ENCODE results near the gene KDM4E.
"Not testable (repeated sequence)": the region's sequence is repeated elsewhere in the genome, so short reads cannot be mapped to it uniquely, and the experiment has no call there.

KDM4E gene

GRCh38 chr11:95024958-95025357 lies at the start of gene KDM4E:
KDM4E (plus strand) TSS chr11:95025258; CDS start chr11:95025558, 300 bp downstream.
- no peak for DNase-seq (ENCODE audit: low spot score)

- no peak for DNase-seq (ENCODE audit: low spot score)
Measured at GRCh38 chr11:94975599-94975998, 49.5 kb upstream of the KDM4E start.

DNA sequence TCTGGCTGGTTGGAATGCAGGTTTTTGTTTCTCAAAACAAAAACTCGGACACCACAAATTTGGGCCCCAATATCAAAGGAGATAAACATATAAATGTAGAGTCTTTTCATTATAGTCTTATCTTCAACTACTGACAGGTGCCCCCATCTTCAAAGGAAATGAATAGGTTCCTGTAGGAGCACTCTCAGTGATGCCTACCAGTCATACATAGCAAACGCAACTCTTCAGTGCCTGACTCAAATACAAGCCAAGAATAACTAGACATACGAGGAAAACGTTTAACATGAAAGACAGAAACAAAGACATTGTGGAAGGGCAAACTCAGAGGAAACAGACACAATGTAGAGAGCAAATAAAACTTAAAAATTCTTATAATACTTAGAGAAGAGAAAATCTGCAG lies 37.7 kb upstream of the KDM4E start:
- DNase-seq (ENCODE audit: low spot score) = no peak

DNA sequence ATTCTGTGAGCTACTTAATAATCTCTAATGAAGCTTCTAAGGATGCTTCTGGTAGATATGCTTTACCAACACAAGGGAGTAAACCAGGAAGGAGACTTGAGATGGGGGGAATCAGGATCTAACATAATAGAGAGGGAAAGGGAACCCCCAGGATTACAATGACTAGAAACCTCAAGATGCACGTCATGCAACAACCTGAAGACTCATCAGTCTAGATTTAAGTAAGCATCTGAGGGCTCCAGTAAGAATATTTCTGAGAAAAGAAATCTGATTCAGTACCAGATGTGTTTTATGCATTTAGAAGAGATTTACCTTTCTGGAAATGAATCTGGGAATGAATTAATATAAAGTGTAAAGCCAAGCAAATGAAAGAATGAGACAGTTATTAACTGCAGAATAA lies 36.3 kb upstream of the KDM4E start:
- no peak for DNase-seq (ENCODE audit: low spot score)

DNA sequence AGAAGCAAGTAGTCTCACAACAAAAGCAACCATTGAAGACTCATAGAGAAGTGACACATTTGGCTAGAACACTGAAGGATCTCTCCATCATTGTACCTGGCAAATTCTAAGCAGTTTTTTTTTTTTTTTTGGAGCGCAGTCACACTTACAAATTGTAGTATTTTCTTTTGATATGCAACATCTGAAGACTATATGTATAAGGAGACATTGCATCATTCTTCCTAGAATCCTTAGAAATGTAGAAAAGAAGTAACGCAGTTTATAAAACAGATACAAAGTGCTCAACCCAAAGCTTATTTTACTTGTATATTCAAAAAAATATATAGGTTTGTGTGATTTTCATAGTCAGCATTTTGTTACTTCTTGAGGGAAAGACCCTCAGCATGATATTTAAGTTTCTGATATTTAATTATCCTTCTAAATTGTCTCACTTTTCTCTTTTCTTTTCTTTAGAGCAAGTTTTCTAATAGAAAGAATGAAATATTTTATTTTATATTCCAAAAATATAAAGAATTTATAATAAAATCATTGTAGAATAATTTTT lies 31.6 kb upstream of the KDM4E start:
- no peak for DNase-seq (ENCODE audit: low spot score)

GRCh38 chr11:94997437-94997836 lies 27.6 kb upstream of the KDM4E start:
- no peak for DNase-seq (ENCODE audit: low spot score)

- DNase-seq (ENCODE audit: low spot score) = no peak
Measured at GRCh38 chr11:94998285-94998684, 26.8 kb upstream of the KDM4E start.

DNA sequence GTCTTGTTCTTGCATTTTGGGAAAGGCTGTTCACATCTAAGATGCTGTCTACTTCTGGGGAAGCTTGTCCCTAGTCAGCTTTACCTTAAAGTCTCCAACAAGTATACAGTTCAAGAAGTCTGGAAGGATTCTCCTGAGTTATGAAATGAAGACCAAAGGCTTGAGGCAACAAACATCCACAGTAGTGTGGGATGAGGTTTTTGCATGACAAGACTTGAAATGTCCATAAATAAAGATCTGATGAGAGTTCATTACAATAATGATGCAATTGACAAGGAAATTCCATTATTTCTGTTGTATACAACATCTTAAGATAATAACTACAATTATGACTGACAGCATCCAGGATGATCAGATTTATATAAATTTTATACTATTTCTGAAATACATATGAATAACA lies 21.3 kb upstream of the KDM4E start:
- DNase-seq (ENCODE audit: low spot score) = no peak

DNA sequence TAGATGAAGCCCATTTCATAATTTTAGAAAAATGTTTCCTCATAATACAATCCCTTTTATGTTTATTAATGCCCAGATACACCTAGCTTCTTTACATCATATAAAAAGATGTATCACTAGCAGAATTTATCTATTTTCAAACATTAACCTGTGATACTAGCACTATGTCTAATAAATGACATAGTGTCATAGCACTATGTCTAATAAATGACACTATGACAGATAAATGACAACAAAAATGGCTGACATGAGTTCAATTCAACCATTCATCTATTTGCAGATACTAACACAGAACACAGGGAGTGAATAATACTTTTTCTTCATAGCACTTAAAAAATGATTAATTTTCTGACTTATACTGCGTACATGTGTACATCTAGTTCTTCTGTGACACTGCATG lies 19.4 kb upstream of the KDM4E start:
- DNase-seq (ENCODE audit: low spot score) = no peak

GRCh38 chr11:95011376-95011775 lies 13.7 kb upstream of the KDM4E start:
- no peak for DNase-seq (ENCODE audit: low spot score)

- no peak for DNase-seq (ENCODE audit: low spot score)
Measured at GRCh38 chr11:95014184-95014821, 10.8 kb upstream of the KDM4E start.

- no peak for DNase-seq (ENCODE audit: low spot score)
Measured at GRCh38 chr11:95016139-95016538, 8.9 kb upstream of the KDM4E start.

DNA sequence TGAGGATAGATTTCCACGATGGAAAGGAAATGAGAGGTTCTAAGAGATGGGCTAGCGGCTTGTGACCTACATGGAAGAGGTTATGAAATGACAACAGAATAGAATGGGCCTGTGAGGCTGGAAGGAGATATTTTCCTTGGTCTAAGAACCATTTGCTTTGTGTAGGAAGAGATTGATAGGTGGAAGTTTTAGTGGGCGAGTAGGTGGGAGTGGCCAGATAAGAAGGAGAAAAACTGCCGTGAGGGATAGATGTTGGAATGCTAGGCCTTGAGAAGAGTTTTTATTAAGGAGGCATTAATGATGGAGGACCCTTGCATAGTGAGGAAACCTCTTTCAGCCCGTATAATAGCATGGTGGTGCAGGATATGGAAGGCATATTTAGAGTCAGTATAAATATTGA lies 3.6 kb upstream of the KDM4E start:
- not testable (repeated sequence) for DNase-seq (ENCODE audit: low spot score)

GRCh38 chr11:95025594-95025993 lies 536 bp downstream of the KDM4E start:
- not testable (repeated sequence) for DNase-seq (ENCODE audit: low spot score)

- DNase-seq (ENCODE audit: low spot score) = no peak
Measured at GRCh38 chr11:95028357-95028756, 3.3 kb downstream of the KDM4E start.

- no peak for DNase-seq (ENCODE audit: low spot score)
Measured at GRCh38 chr11:95033051-95033450, 8.0 kb downstream of the KDM4E start.

- DNase-seq (ENCODE audit: low spot score) = no peak
Measured at GRCh38 chr11:95035316-95035715, 10.3 kb downstream of the KDM4E start.

GRCh38 chr11:95037356-95038035 lies 12.4 kb downstream of the KDM4E start:
- DNase-seq (ENCODE audit: low spot score) = not testable (repeated sequence)

DNA sequence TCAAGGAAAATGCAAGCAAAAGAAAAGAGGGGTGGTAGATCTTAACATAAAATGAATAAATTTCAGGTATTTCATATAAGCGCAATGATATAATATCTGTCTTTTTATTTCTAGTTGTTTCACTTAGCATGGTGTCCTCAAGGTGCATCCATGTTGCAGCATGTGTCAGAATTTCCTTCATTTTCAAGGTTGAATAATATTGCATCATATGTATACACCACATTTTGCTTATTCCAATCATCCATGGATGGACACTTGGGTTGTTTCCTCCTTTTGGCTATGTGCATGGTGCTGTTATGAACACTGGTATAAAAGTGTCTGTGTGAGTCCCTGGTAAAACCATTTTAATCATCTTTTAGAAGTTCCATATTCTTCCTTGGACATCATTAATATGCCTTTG lies 17.2 kb downstream of the KDM4E start:
- no peak for DNase-seq (ENCODE audit: low spot score)

DNA sequence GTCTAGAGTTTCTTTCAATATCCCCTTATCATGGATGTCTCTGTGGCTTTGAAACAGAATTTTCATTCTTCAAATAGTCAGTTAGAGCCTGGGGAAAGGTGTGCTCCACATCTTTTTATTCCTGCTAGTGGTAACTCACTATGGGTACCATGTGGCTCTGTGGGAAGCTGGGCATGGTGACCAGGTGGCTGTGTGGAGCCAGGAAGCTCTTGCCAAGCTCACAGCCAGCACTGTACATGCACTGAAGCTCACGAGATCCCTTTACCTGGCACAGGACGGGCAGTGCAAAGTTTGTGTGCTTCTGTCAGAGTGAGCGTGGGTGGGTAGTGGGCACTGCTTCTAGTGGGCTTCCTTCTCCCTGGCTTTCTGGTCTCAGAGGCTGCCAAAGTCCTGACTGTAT lies 17.8 kb downstream of the KDM4E start:
- no peak for DNase-seq (ENCODE audit: low spot score)

- no peak for DNase-seq (ENCODE audit: low spot score)
Measured at GRCh38 chr11:95044010-95044409, 19.0 kb downstream of the KDM4E start.

DNA sequence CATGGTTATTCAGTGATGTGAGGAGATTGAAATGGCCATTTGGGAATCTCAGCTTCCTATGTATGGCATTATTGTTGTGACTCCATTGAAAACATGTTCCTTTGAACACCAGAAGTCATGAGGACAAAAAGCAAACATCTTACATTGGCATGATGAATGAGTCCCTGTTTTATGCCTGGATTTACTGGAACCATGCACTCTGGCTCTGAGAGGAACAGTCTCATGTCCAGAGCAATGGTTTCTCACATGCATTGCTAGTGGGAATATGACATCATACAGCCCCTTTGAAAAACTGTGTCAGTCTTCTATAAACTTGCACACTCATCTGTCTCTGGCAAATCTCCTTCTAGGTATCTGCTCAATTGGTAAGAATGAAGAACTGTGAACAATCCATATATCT lies 20.8 kb downstream of the KDM4E start:
- DNase-seq (ENCODE audit: low spot score) = no peak

DNA sequence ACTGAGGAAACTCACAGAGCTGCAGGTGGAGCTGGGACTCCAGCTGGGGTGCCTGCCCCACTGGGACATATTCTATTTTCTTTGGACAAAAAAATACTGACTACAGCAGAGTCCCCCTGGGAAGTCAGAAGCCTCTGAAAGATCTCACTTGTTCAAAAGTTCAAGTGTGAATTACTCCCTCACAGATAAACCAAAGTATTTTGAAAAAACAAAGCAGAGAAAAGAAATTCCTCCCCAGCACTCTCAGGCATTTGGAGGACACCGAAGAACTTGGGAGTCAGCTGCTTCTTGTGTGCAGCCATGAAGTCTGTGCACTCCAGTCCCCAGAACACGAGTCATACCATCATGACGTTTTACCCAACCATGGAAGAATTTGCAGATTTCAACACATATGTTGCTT lies 24.1 kb downstream of the KDM4E start, which contains the start of gene KDM4F:
KDM4F (plus strand) TSS at position 301 of the 400 bp plus-strand sequence.
- not testable (repeated sequence) for DNase-seq (ENCODE audit: low spot score)

All from AG08396 (cell line).